Suprapubic skin (tissue), 4 donors: ENCODE measurements around the gene ALPL. TPM values are rescaled to one million over a fixed set of nuclear protein-coding genes. Genes with fewer than 3 reads are reported as not detected.

Experiments used
- DNase-seq, 2 donors: peaks; one replicate each; pipeline ENCODE4 v3.0.0-alpha.2; 2019; ENCODE audit warnings: low spot score in 2 of 2
- H3K27ac ChIP-seq: fragments of 200-600 bp; sonication (generic); one replicate; pipeline ENCODE4 v1.5.1; 2019
- H3K27me3 ChIP-seq: fragments of 200-600 bp; sonication (generic); one replicate; pipeline ENCODE4 v1.5.1; 2019
- H3K36me3 ChIP-seq: fragments of 200-600 bp; sonication (generic); one replicate; pipeline ENCODE4 v1.5.1; 2019
- H3K4me1 ChIP-seq: fragments of 200-600 bp; sonication (generic); one replicate; pipeline ENCODE4 v1.5.1; 2019
- H3K4me3 ChIP-seq: fragments of 200-600 bp; sonication (generic); one replicate; pipeline ENCODE4 v1.5.1; 2019; ENCODE audit warnings: mild to moderate bottlenecking
- H3K9me3 ChIP-seq: fragments of 200-600 bp; sonication (generic); one replicate; pipeline ENCODE4 v1.5.1; 2019
- CTCF ChIP-seq, 2 donors: fragments of 200-600 bp in 1 of 2; fragments of 450-650 bp in 1 of 2; sonication (generic) in 1 of 2; IDR thresholded peaks; one replicate each; pipeline ENCODE4 v1.5.1; 2016 to 2019; ENCODE audit warnings: antibody characterized with exemption in 2 of 2, mild to moderate bottlenecking in 1 of 2, moderate library complexity in 1 of 2
- POLR2AphosphoS5 ChIP-seq, 3 donors: sonication (generic); formaldehyde crosslinking; IDR thresholded peaks; one replicate each; pipeline ENCODE4 v1.6.1; 2017; ENCODE audit warnings: antibody characterized with exemption in 3 of 3
- WGBS: methylation state at CpG from one replicate; pipeline ENCODE4 v1.1.5; 2018; 5-methylcytosine and 5-hydroxymethylcytosine counted together
- total RNA-seq, 4 donors: library from RNA; depleted of rRNA; stranded (reverse); fragments of >200 nt; gene quantifications; one replicate each; pipeline ENCODE4 v1.1.0, GENCODE V29; 2016

The ALPL gene
- total RNA-seq, 4 donors from 2014 or later: 5.1 to 9.7 (median 6.0) TPM

GRCh38 chr1:21626921-21627339 is 117.7 kb downstream of the ALPL start:
- Histone ChIP-seq H3K4me1 (peaks cover 25% of the 10 kb centered on the region), H3K27me3 (peaks cover 28% of the 10 kb centered on the region)
- no peak for DNase-seq

More at GRCh38 chr1:21626921-21627339, 117.7 kb downstream of the ALPL start:
- Histone ChIP-seq H3K9me3 (no peaks in the 10 kb centered on the region), H3K27ac (no peak overlapping the region), H3K4me3 (no peak overlapping the region), H3K36me3 (no peaks in the 10 kb centered on the region)
- no peak for TF ChIP-seq POLR2AphosphoS5 (IDR thresholded peaks at IDR 0.05)
- no peak for TF ChIP-seq CTCF (IDR thresholded peaks at IDR 0.05)
- WGBS: 38% methylated on average over 7 of the region's 11 CpGs

Other genes starting within 250 kb of the ALPL start
- gene ECE1, start 219.0 kb upstream of the ALPL start, total RNA-seq: 10 to 100 TPM; 40.8 to 64.2 (median 55.3) TPM
- gene NBPF3, start 69.3 kb upstream of the ALPL start, total RNA-seq: 10 to 100 TPM in 2 of 4 donors, 1 to 10 TPM in 2; 8.2 to 12.0 (median 9.2) TPM
- gene RAP1GAP, start 159.9 kb downstream of the ALPL start, total RNA-seq: 1 to 10 TPM; 1.5 to 4.9 (median 3.6) TPM